ENCODE data around the gene NCKAP5. TPM values are rescaled to one million over a fixed set of nuclear protein-coding genes. Genes with fewer than 3 reads are reported as not detected.

The NCKAP5 gene
- total and polyA plus RNA-seq, 2 of the 8 experiments (the other 6 are each of a cell fraction or from before 2014, with no cell fraction given), result 0.27 to 0.86 TPM

GRCh38 chr2:132795220-132795619, 773.0 kb downstream of the NCKAP5 start:
- ChIA-PET POLR2A (ENCODE audit: partially characterized antibody) (no interaction called here), CTCF (ENCODE audit: partially characterized antibody) (no interaction called here)
- no peak overlapping the region for H3K27ac ChIP-seq (ENCODE audit: low read depth, low read length)
- no peaks in the 10 kb centered on the region for H3K9me3 ChIP-seq (ENCODE audit: insufficient read depth in 2 of 2, low read depth in 1 of 2, low read length in 1 of 2)
- H3K79me2 ChIP-seq (ENCODE audit: control insufficient read depth in 1 of 2, insufficient read depth in 2 of 2, low read length in 2 of 2), result no peaks in the 10 kb centered on the region
- H3K23ac ChIP-seq (ENCODE audit: insufficient read length), result no peak overlapping the region
- no peak overlapping the region for H2BK15ac ChIP-seq (ENCODE audit: low read length)
- no peak overlapping the region for H3K14ac ChIP-seq (ENCODE audit: insufficient read length)
- H4K20me1 ChIP-seq (replicated peaks in 1 of 2; ENCODE audit: control insufficient read depth in 1 of 2, insufficient read depth in 2 of 2, low read length in 2 of 2), result no peaks in the 10 kb centered on the region
- H2AK5ac ChIP-seq (ENCODE audit: low read depth, low read length), result no peak overlapping the region
- H3K4ac ChIP-seq (replicated peaks; ENCODE audit: insufficient read length, low read depth, low read length), result no peak overlapping the region
- H3K4me1 ChIP-seq (replicated peaks in 1 of 4; ENCODE audit: control insufficient read depth in 3 of 4, insufficient read depth in 4 of 4, low read length in 3 of 4), result no peaks in the 10 kb centered on the region
- H2BK20ac ChIP-seq (ENCODE audit: low read length), result no peak overlapping the region
- DNase-seq (ENCODE audit: low read depth in 1 of 2, low spot score in 2 of 2), result no peak
- no peak overlapping the region for H4K5ac ChIP-seq (ENCODE audit: insufficient read length, low read depth, low read length)
- no peak overlapping the region for H3K9ac ChIP-seq (replicated peaks in 1 of 4; ENCODE audit: extremely low read depth in 1 of 4, low read depth in 3 of 4, low read length in 3 of 4)
- no peak overlapping the region for H3K18ac ChIP-seq (ENCODE audit: extremely low read depth, low read length)
- H3K56ac ChIP-seq (replicated peaks; ENCODE audit: insufficient read length, low read depth, low read length), result no peak overlapping the region
- H3K4me3 ChIP-seq (ENCODE audit: extremely low read depth in 1 of 4, insufficient read depth in 2 of 4, low read depth in 3 of 4, low read length in 4 of 4), result no peak overlapping the region
- H2AFZ ChIP-seq (ENCODE audit: low read length), result no peak overlapping the region
- no peak overlapping the region for H2BK120ac ChIP-seq (replicated peaks; ENCODE audit: low read depth, low read length)
- no peak overlapping the region for H4K91ac ChIP-seq (replicated peaks; ENCODE audit: insufficient read length, low read length)
- H3K36me3 ChIP-seq (ENCODE audit: control insufficient read depth in 2 of 4, insufficient read depth in 4 of 4, low read length in 3 of 4), result no peaks in the 10 kb centered on the region
- no peak overlapping the region for H3K4me2 ChIP-seq (ENCODE audit: insufficient read depth in 1 of 2, low read depth in 2 of 2, low read length in 2 of 2)
- WGBS, 2 experiments (ENCODE audit: extremely low coverage in 1 of 2, insufficient coverage in 1 of 2, insufficient read length in 1 of 2, insufficient replicate concordance in 2 of 2, low coverage in 1 of 2, low lambda C conversion rate in 2 of 2, missing lambda C conversion rate in 1 of 2), result 97% methylated on average over 2 of the region's 2 CpGs; no CpG with 5 or more reads in 1 of the 2 experiments
- H3K79me1 ChIP-seq (ENCODE audit: low read depth, low read length), result no peaks in the 10 kb centered on the region
- H3K23me2 ChIP-seq (ENCODE audit: low read depth, low read length), result no peaks in the 10 kb centered on the region
- no peak for FAIRE-seq
- no peak overlapping the region for H2BK12ac ChIP-seq (ENCODE audit: low read depth, low read length)
- no peak for TF ChIP-seq JUND (IDR thresholded peaks at IDR 0.05; ENCODE audit: low read length)
- no peak for TF ChIP-seq SUZ12 (IDR thresholded peaks at IDR 0.05; ENCODE audit: low read length)
- no peak for TF ChIP-seq KDM4A (IDR thresholded peaks at IDR 0.05; ENCODE audit: low read depth, low read length, severe bottlenecking)
- TF ChIP-seq POLR2AphosphoS5 (IDR thresholded peaks at IDR 0.05; ENCODE audit: low read depth, low read length), result no peak
- TF ChIP-seq NANOG (IDR thresholded peaks at IDR 0.05; ENCODE audit: insufficient read depth, low read depth, low read length, poor library complexity, severe bottlenecking), result no peak
- TF ChIP-seq BRCA1 (IDR thresholded peaks at IDR 0.05; ENCODE audit: low read depth, low read length), result no peak
- no peak for TF ChIP-seq CREB1 (IDR thresholded peaks at IDR 0.05)
- no peak for TF ChIP-seq POU5F1 (IDR thresholded peaks at IDR 0.05; ENCODE audit: low read depth, low read length)
- no peak for TF ChIP-seq EP300 (IDR thresholded peaks at IDR 0.05; ENCODE audit: borderline replicate concordance in 1 of 2, low read depth in 2 of 2, low read length in 2 of 2)
- TF ChIP-seq MAFK (IDR thresholded peaks at IDR 0.05; ENCODE audit: low read depth, low read length), result no peak
- TF ChIP-seq CTBP2 (IDR thresholded peaks at IDR 0.05; ENCODE audit: borderline replicate concordance, insufficient read depth, insufficient read length, low read length), result no peak
- no peak overlapping the region for H4K8ac ChIP-seq (ENCODE audit: extremely low read depth, insufficient read depth, low read length)
- peaks cover 0 to 2% (median 0%) of the 10 kb centered on the region in 4 experiments; a peak in 1 of 7 replicates for H3K27me3 ChIP-seq (replicated peaks in 1 of 4; ENCODE audit: control insufficient read depth in 3 of 4, extremely low read depth in 1 of 4, insufficient read depth in 3 of 4, low read length in 3 of 4)
- H2BK5ac ChIP-seq (ENCODE audit: low read depth, low read length), result no peak overlapping the region
